Measurements from ENCODE around the gene IGFBPL1.
"Not testable (repeated sequence)": the region's sequence is repeated elsewhere in the genome, so short reads cannot be mapped to it uniquely, and the experiment has no call there.

The IGFBPL1 gene, protein sequence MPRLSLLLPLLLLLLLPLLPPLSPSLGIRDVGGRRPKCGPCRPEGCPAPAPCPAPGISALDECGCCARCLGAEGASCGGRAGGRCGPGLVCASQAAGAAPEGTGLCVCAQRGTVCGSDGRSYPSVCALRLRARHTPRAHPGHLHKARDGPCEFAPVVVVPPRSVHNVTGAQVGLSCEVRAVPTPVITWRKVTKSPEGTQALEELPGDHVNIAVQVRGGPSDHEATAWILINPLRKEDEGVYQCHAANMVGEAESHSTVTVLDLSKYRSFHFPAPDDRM

GRCh38 chr9:38423973-38424843 lies at the start of gene IGFBPL1:
Gene IGFBPL1 (minus strand): TSS chr9:38424454. CDS start chr9:38424424, 30 bp downstream.
- FAIRE-seq: no peak

DNA sequence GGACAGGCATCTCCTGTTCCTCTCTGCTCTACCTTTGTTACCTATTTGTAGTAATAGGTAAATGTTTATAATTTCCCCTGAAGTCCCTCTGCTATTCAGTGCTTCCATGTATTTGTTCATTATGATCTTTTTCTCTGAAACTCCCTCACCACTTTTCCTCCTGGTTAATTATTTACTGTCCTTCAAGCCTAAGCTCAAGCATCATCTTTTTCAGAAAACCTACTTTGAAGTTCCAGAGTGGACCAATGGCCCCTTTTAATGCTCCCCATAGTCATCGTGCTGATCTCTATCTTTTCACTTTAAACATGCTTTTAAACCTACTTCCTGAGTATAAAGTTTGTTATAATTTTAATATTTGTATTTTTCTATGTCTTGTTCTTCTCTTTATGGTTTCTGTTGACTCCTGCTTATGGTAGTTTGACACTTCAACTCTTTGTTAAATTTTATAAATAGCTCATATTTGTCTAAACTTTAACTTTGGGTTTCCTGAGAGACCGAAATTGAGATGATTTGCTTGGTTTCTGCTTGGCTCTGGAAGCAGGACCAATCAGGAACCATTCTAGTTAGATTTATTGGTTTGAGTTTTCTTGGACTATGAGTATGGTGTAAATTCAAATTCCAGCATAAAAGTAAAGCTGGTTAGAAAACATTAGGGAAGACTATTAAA lies 48.5 kb upstream of the IGFBPL1 start:
- FAIRE-seq: not testable (repeated sequence)

DNA sequence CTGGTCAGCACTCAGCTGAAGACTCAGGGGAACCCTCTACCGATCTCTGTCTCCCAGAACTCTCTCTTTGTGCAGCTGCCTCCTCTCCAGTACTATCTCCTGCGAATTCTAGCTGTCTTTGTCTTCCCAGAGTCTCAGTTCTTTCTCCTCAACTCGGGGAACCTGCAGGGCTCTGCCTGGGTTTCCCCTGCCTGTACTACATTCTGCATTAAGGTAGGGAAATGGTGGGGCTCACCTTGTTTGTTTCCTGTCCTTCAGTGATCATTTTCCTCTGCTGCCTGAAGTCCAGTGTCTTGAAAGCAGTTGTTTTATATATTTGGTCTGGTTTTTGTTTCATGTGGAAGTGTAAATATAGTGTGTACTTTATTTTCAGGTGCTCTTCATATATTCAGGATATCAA lies 43.1 kb upstream of the IGFBPL1 start:
- no peak for FAIRE-seq

DNA sequence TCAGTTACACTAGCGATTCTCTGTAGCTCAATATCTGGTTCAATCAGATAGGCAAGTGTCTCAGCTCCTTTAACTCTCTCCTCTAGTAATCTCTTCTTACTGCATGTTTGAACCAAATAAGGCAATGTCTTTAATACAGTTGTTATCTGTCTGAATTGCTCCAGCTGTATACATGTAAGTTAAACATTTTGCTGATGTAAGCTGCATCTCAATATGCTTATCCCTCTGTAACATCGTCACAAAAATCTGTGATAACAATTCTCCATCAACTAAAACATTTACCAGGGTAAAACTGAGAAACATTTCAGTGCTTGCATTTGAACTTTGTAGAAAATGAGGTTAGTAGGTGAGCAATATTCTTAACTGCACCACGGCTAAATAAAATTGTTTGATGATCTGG lies 29.6 kb upstream of the IGFBPL1 start:
- FAIRE-seq: no peak

- FAIRE-seq: no peak
Observed at GRCh38 chr9:38451162-38451561, 26.9 kb upstream of the IGFBPL1 start.

DNA sequence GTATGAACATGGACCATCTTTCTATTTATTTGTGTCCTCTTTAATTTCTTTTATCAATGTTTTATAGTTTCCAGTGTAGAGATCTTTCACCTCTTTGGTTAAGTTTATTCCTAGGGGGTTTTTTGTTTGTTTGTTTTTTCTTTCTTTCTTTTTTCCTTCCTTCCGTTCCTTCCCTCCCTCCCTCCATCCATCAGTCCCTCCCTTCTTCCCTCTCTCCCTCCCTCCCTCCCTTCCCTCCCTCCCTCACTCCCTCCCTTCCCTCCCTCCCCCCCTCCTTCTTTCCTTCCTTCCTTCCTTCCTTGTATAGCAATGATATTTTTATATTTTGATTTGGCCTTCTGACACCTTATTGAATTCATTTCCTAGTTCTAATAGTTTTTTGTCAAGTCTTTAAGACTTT lies 23.4 kb upstream of the IGFBPL1 start:
- no peak for FAIRE-seq

GRCh38 chr9:38445154-38446043 lies 21.1 kb upstream of the IGFBPL1 start:
- no peak for FAIRE-seq

DNA sequence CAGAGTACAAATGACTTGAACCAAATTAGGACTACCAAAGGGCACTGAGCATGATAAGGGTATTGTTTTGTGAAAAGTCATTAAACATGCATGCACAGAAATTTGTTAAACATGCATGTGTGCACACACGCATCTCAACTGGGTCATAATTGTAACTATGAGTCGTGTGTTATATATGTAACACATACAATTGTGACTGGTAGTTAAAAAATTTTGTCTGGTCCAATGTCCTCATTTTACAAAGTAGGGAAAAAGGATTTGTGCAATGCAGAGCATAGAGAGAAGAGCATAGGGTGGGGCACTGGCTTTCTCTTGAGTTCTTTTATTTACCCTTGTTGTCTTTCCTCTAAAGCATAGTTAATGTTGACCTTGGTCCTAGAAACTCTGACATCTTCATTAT lies 19.3 kb upstream of the IGFBPL1 start:
- no peak for FAIRE-seq

GRCh38 chr9:38443181-38443580 lies 18.9 kb upstream of the IGFBPL1 start:
- FAIRE-seq: no peak

- FAIRE-seq: no peak
Observed at GRCh38 chr9:38442473-38443096, 18.3 kb upstream of the IGFBPL1 start.

DNA sequence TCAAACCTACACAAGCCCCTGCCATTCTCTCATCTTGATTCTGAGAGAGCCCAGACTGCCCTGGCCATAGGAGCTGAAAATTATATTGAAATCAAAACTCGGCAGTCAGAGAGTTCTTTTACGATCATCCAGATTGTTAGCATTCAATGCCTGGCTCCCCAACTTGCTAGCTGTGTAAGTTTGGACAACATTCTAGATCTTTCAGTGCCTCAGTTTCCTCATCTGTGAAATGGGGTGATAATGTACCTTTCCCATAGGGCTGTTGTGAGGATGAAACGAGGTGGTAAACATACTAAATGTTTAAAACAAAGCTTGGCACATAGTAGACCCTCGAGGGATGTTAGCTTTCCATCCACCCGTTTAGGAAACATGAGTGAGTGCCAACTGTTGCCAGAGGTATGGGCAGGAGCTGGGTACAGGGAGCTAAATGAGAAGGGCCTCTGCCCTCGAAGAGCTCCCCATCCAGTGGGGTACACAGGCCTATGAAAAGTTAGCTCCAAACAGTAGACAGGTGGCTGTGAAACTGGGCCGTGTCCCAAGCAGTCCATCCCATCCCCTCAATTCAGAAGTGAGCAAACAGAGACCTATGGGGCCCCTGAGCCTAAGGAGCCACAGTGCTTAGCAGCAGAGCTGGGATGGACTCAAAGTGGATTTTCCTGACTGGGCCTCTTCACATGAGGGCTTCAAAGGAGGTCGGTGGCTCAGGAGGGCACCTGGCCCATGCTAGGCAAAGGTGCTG lies 17.3 kb upstream of the IGFBPL1 start:
- FAIRE-seq: no peak

- FAIRE-seq: no peak
Observed at GRCh38 chr9:38440516-38440915, 16.3 kb upstream of the IGFBPL1 start.

DNA sequence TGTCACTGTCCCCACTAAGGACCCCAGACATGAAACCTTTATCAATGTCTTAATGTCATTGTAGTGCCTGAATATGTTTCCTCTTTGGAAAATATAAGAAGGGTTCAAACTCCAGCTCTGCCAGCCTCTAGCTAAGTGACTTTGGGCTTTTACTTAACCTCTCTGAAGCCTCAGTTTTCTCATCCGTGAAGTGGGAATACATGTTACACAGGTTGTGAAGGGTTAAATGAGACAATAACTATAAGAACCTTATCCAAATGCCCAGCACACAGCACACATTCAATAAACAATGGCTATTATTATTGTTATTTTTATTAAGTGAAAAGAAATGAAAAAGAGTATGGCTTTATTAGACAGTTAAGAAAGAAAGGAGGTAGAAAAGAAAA lies 15.7 kb upstream of the IGFBPL1 start:
- FAIRE-seq: no peak

DNA sequence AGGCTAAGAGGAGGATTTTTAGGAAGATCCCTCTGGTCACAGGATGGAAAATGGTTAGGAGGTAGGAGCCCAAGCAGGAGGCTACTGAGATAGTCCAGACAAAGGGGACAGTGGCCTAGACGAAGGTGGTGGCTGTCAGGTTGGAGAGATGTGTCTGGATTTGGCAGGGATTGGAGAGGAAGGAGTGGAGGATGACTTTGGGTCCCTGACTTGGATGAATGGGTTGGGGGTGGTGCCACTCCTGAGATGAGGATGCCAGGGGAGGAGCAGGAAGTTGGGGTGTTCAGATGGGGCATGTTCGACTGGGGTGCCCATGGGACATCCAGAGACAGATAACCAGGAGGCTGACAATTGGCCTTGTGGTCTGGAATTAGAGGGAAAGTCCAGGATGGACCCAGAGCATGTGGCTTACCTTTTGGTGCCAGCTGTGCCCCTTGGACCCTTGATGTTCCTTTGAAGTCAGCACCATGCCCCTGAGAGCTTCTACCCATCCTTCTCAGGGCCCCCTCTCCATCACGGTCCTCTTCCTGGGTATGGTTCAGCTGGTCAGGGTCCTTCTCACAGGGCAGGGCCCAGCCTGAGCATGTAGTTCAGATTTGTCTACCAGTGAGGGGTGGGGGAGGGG lies 15.1 kb upstream of the IGFBPL1 start:
- FAIRE-seq: no peak

- no peak for FAIRE-seq
Observed at GRCh38 chr9:38437193-38437823, 13.1 kb upstream of the IGFBPL1 start.

GRCh38 chr9:38436708-38437107 lies 12.5 kb upstream of the IGFBPL1 start:
- no peak for FAIRE-seq

DNA sequence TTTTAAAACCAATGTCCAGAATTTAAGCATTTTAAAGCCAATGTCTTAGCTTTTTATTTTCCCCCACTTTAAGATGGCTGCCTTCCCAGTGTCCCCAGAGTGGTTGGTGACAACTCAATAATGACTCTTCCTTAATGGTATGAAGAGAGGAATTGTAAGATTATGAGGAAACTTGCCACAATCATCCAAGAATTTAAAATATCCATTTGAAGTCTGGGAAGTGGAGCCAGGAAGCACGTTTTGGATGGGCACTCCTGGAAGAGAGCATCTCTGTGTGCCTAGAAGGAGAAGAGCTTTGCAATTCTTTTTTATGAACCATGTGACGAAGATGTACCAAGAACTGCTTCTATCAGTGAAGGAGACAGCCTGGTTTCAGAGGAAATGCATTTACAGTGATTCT lies 11.3 kb upstream of the IGFBPL1 start:
- no peak for FAIRE-seq

DNA sequence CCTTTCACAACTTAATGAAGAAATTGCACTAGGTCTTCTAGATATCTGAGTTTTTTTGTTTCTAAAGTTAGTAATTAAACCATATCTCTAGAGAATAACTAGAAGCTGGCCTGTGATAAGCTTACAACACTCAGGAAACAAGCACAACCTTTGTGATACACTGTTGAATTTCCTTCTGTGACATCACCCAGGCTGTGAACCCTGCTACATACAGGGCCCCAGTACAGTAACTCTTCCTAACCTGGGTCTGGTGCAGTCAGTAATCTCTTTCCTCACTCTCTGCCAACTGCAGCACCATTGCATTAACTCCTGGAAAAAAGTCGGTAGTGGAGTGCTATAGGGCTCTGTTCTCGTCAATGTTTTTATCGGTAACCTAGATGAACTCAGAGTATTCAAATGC lies 10.6 kb upstream of the IGFBPL1 start:
- FAIRE-seq: no peak

DNA sequence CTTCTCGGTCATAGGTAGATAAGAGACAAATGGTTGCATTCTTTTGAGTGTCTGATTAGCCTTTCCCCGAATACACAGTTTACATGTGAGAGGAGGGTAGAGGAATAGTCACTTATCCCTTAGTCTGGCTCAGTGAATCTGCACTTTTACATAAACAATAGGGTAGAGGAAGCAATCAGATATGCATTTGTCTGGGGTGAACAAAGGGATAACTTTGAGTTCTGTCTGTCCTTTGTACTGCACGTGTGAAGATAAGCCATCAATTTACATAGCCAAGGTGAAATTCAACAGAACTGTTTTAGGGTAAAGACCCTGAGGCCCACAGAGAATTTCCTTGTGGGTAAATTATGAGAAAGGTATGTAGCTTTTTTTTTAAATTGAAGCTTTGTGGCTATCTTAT lies 10.1 kb upstream of the IGFBPL1 start:
- FAIRE-seq: no peak

DNA sequence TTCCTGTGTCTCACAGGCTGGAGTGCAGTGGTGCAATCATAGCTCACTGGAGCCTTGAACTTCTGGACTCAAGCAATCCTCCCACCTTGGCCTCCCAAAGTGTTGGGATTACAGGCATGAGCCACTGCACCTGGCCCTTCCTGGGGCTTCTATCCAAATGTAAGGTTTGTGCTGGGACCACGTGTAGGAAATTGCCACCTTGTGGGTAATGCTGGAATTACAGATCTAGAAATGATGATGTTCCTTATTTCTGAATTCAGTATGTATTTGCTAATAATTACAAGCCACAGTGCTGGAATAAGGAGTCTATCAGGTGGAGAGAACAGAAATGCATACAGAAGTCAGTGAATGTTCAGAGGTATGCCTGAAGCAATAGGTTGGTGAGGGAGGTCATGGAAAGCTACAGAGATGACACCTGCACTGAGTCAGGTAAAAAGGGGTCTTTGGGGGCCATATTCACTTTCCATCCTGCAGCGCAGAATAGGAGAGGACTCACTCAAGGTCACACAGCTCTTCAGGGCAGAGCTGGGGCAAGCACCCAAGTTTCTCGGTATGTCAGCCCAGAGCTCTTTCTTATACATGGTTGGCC lies 8.8 kb upstream of the IGFBPL1 start:
- FAIRE-seq: no peak

All from A204.1 (cell line).